Mononuclear cell (primary cell): ENCODE measurements around the gene E2F4. TPM values are rescaled to one million over a fixed set of nuclear protein-coding genes. Genes with fewer than 3 reads are reported as not detected.

Experiments used
- H3K27me3 ChIP-seq: 2 replicates; pipeline ENCODE4 v1.6.0; 2011; ENCODE audit warnings: low read length, control low read depth; ENCODE audit not compliant: insufficient read depth
- H3K4me1 ChIP-seq: 2 replicates; pipeline ENCODE4 v1.5.1; 2011; ENCODE audit warnings: mild to moderate bottlenecking, low read length, control low read depth; ENCODE audit not compliant: insufficient read depth
- H3K4me3 ChIP-seq: 2 replicates; pipeline ENCODE4 v1.5.1; 2011; ENCODE audit warnings: mild to moderate bottlenecking, low read length, moderate library complexity
- H3K9me3 ChIP-seq: 2 replicates; pipeline ENCODE4 v1.5.1; 2011; ENCODE audit warnings: low read depth, mild to moderate bottlenecking, control low read depth, low read length
- total RNA-seq: library from RNA; depleted of rRNA; stranded (reverse); fragments of >200 nt; gene quantifications from one replicate; pipeline ENCODE4 v1.2.3, GENCODE V29; 2012

E2F4 gene
- total RNA-seq, 1 donor: 53.3 TPM

DNA sequence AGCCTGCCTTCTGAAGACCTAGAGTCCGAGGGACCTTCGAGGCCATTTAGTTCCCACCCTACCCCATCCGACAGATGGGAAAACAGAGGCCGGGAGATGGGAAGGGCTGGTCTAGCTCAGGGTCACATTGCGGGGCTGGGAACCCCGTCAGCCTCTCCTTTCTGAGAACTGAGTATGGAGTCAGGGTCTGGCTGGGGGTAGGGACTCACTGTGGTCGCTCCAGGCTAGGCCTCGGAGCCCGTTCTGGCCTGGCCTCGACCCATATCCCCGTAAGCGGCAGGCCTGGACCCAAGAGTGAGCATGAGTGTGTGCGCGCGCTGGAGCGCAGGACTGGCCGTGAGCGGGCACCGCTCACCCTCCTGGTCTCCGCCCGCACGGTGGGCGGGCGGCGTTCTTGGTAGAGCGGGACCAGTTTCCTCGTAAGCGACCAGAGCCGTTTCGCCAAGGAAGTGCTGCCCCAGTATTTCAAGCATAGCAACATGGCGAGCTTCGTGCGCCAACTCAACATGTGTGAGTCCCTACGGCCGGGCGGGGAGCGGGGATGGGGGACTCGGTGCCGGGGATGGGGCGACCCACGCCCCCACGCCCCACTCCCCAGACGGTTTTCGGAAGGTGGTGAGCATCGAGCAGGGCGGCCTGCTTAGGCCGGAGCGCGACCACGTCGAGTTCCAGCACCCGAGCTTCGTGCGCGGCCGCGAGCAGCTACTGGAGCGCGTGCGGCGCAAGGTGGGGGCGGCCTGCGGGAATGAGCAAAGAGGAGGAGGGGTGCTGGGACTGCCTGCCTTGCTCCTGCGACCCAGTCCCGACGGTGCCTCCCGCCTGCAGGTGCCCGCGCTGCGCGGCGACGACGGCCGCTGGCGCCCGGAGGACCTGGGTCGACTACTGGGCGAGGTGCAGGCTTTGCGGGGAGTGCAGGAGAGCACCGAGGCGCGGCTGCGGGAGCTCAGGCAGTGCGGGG lies 26.6 kb upstream of the E2F4 start:
- peaks cover 84% of the 10 kb centered on the region for H3K27me3 ChIP-seq
- H3K4me1 ChIP-seq: peaks cover 65% of the 10 kb centered on the region
- H3K9me3 ChIP-seq: no peaks in the 10 kb centered on the region

GRCh38 chr16:67166110-67166547 lies 25.8 kb upstream of the E2F4 start:
- no peak overlapping the region for H3K4me3 ChIP-seq
- H3K4me1 ChIP-seq: peaks cover 62% of the 10 kb centered on the region
- H3K9me3 ChIP-seq: no peaks in the 10 kb centered on the region
- peaks cover 89% of the 10 kb centered on the region for H3K27me3 ChIP-seq

More for the DNA sequence above, 26.6 kb upstream of the E2F4 start:
- H3K4me3 ChIP-seq: no peak overlapping the region

GRCh38 chr16:67166598-67167168 lies 25.3 kb upstream of the E2F4 start:
- peaks cover 62% of the 10 kb centered on the region for H3K4me1 ChIP-seq
- H3K9me3 ChIP-seq: no peaks in the 10 kb centered on the region
- H3K27me3 ChIP-seq: peaks cover 88% of the 10 kb centered on the region
- H3K4me3 ChIP-seq: no peak overlapping the region

DNA sequence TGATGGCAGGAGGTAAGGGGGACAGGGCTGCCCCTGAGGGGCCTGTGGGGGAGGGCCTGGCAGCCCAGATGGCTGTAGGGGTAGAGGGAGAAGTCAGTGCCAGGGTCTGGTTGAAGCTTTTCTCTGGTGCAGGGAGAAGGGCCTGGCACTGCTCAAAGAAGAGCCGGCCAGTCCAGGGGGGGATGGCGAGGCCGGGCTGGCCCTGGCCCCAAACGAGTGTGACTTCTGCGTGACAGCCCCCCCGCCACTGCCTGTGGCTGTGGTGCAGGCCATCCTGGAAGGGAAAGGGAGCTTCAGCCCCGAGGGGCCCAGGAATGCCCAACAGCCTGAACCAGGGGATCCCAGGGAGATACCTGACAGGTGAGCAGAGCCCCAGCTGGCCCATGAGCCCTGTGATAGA lies 24.4 kb upstream of the E2F4 start:
- Histone ChIP-seq H3K4me3 (no peak overlapping the region), H3K27me3 (peaks cover 80% of the 10 kb centered on the region), H3K9me3 (no peaks in the 10 kb centered on the region), H3K4me1 (peaks cover 61% of the 10 kb centered on the region)

- H3K9me3 ChIP-seq: no peaks in the 10 kb centered on the region
- H3K27me3 ChIP-seq: peaks cover 73% of the 10 kb centered on the region
- peaks cover 61% of the 10 kb centered on the region for H3K4me1 ChIP-seq
- H3K4me3 ChIP-seq: no peak overlapping the region
Observed at GRCh38 chr16:67169011-67169451, 22.9 kb upstream of the E2F4 start.

GRCh38 chr16:67169642-67170167 lies 22.2 kb upstream of the E2F4 start:
- H3K4me1 ChIP-seq: peaks cover 61% of the 10 kb centered on the region
- H3K9me3 ChIP-seq: no peaks in the 10 kb centered on the region
- no peak overlapping the region for H3K4me3 ChIP-seq
- peaks cover 73% of the 10 kb centered on the region for H3K27me3 ChIP-seq

- Histone ChIP-seq H3K4me1 (peaks cover 58% of the 10 kb centered on the region), H3K9me3 (no peaks in the 10 kb centered on the region), H3K27me3 (peaks cover 73% of the 10 kb centered on the region), H3K4me3 (no peak within 1 kb of the TSS)
Observed at GRCh38 chr16:67170168-67170948, 21.6 kb upstream of the E2F4 start, which contains the start of gene NOL3. NOL3 (plus strand) TSS chr16:67170538.

- Histone ChIP-seq H3K4me1 (peaks cover 54% of the 10 kb centered on the region), H3K9me3 (no peaks in the 10 kb centered on the region), H3K4me3 (no peak overlapping the region), H3K27me3 (peaks cover 68% of the 10 kb centered on the region)
Observed at GRCh38 chr16:67170949-67171649, 20.9 kb upstream of the E2F4 start.

- Histone ChIP-seq H3K4me3 (no peak overlapping the region), H3K27me3 (peaks cover 51% of the 10 kb centered on the region), H3K9me3 (no peaks in the 10 kb centered on the region), H3K4me1 (peaks cover 59% of the 10 kb centered on the region)
Observed at GRCh38 chr16:67173323-67173722, 18.6 kb upstream of the E2F4 start.

- Histone ChIP-seq H3K4me1 (peaks cover 64% of the 10 kb centered on the region), H3K9me3 (no peaks in the 10 kb centered on the region), H3K4me3 (peak overlapping the region; percentile 10), H3K27me3 (peaks cover 46% of the 10 kb centered on the region)
Observed at GRCh38 chr16:67173808-67174705, 17.9 kb upstream of the E2F4 start.

DNA sequence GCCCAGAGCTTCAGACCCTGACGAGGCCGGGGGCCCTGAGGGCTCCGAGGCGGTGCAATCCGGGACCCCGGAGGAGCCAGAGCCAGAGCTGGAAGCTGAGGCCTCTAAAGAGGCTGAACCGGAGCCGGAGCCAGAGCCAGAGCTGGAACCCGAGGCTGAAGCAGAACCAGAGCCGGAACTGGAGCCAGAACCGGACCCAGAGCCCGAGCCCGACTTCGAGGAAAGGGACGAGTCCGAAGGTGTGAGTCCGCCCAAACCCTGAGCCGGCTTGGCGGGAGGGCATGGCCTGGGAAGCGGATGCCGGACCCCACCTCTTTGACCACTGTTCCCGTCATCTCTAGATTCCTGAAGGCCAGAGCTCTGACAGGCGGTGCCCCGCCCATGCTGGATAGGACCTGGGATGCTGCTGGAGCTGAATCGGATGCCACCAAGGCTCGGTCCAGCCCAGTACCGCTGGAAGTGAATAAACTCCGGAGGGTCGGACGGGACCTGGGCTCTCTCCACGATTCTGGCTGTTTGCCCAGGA lies 17.2 kb upstream of the E2F4 start:
- Histone ChIP-seq H3K4me1 (peaks cover 57% of the 10 kb centered on the region), H3K27me3 (peaks cover 38% of the 10 kb centered on the region), H3K9me3 (no peaks in the 10 kb centered on the region), H3K4me3 (no peak overlapping the region)

GRCh38 chr16:67176662-67177061 lies 15.3 kb upstream of the E2F4 start:
- H3K27me3 ChIP-seq: peaks cover 26% of the 10 kb centered on the region

More at GRCh38 chr16:67176662-67177061, 15.3 kb upstream of the E2F4 start:
- no peaks in the 10 kb centered on the region for H3K9me3 ChIP-seq
- no peak overlapping the region for H3K4me3 ChIP-seq
- H3K4me1 ChIP-seq: peaks cover 42% of the 10 kb centered on the region
